Parathyroid adenoma (tissue), 2 donors: ENCODE results near the gene SPPL2C.

Experiments
- H2AFZ ChIP-seq: fragments of 300-600 bp; sonication (generic); one replicate; pipeline ENCODE4 v1.7.0; 2017; ENCODE audit warnings: antibody characterized with exemption, mild to moderate bottlenecking
- H3K27ac ChIP-seq: fragments of 300-600 bp; sonication (generic); one replicate; pipeline ENCODE4 v1.7.0; 2017
- H3K27me3 ChIP-seq: fragments of 300-600 bp; sonication (generic); one replicate; pipeline ENCODE4 v1.7.0; 2017; ENCODE audit warnings: low read length; ENCODE audit not compliant: control insufficient read depth, insufficient read depth
- H3K36me3 ChIP-seq: fragments of 300-600 bp; sonication (generic); one replicate; pipeline ENCODE4 v1.7.0; 2017; ENCODE audit warnings: low read length; ENCODE audit not compliant: control insufficient read depth, insufficient read depth
- H3K4me1 ChIP-seq: fragments of 300-600 bp; sonication (generic); one replicate; pipeline ENCODE4 v1.7.0; 2017; ENCODE audit warnings: control low read depth
- H3K4me2 ChIP-seq: fragments of 300-600 bp; sonication (generic); one replicate; pipeline ENCODE4 v1.7.0; 2017; ENCODE audit warnings: low read length
- H3K4me3 ChIP-seq: fragments of 300-600 bp; sonication (generic); one replicate; pipeline ENCODE4 v1.7.0; 2017; ENCODE audit warnings: low read depth, low read length
- H3K79me2 ChIP-seq: fragments of 300-600 bp; sonication (generic); one replicate; pipeline ENCODE4 v1.7.0; 2017; ENCODE audit warnings: control low read depth
- H3K9ac ChIP-seq: fragments of 300-600 bp; sonication (generic); one replicate; pipeline ENCODE4 v1.7.0; 2017; ENCODE audit warnings: mild to moderate bottlenecking
- H3K9me3 ChIP-seq: fragments of 300-600 bp; sonication (generic); one replicate; pipeline ENCODE4 v1.7.0; 2017; ENCODE audit warnings: low read length; ENCODE audit not compliant: control insufficient read depth
- TF ChIP-seq, protein P1 (sequence below): fragments of 300-600 bp; sonication (generic); IDR thresholded peaks from one replicate; pipeline ENCODE4 v1.7.0; 2017; ENCODE audit warnings: antibody characterized with exemption, mild to moderate bottlenecking
- donor health status: primary hyperparathyroidism.

The SPPL2C gene

DNA sequence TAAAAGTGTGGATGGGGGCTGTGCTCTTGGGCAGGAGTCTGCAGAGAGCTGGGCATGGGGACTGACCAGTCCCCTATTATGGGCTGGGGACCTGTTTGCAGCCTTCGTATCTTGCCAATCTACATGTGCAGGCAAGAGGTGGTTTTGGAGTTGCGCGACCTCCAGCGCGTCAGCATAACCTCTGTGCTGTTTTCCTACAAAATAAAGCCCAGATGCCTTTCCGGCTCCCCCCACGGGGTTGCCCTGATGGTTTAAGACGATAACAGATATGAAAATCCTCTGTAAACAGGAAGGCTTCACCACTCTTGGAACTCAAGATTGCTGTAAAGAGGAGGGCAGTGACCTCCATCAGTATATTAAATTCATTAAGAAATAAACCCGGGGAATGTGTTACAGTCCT, 16.5 kb upstream of the SPPL2C start:
- Histone ChIP-seq H3K9ac (no peak overlapping the region), H3K27ac (no peak overlapping the region), H3K27me3 (no peaks in the 10 kb centered on the region), H3K4me2 (no peak overlapping the region), H3K9me3 (no peaks in the 10 kb centered on the region), H3K79me2 (no peaks in the 10 kb centered on the region), H3K4me3 (no peak overlapping the region), H3K36me3 (no peaks in the 10 kb centered on the region), H2AFZ (peak overlapping the region; percentile 60), H3K4me1 (peaks cover 9% of the 10 kb centered on the region)
- TF ChIP-seq, protein P1, sequence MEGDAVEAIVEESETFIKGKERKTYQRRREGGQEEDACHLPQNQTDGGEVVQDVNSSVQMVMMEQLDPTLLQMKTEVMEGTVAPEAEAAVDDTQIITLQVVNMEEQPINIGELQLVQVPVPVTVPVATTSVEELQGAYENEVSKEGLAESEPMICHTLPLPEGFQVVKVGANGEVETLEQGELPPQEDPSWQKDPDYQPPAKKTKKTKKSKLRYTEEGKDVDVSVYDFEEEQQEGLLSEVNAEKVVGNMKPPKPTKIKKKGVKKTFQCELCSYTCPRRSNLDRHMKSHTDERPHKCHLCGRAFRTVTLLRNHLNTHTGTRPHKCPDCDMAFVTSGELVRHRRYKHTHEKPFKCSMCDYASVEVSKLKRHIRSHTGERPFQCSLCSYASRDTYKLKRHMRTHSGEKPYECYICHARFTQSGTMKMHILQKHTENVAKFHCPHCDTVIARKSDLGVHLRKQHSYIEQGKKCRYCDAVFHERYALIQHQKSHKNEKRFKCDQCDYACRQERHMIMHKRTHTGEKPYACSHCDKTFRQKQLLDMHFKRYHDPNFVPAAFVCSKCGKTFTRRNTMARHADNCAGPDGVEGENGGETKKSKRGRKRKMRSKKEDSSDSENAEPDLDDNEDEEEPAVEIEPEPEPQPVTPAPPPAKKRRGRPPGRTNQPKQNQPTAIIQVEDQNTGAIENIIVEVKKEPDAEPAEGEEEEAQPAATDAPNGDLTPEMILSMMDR, result no peak

DNA sequence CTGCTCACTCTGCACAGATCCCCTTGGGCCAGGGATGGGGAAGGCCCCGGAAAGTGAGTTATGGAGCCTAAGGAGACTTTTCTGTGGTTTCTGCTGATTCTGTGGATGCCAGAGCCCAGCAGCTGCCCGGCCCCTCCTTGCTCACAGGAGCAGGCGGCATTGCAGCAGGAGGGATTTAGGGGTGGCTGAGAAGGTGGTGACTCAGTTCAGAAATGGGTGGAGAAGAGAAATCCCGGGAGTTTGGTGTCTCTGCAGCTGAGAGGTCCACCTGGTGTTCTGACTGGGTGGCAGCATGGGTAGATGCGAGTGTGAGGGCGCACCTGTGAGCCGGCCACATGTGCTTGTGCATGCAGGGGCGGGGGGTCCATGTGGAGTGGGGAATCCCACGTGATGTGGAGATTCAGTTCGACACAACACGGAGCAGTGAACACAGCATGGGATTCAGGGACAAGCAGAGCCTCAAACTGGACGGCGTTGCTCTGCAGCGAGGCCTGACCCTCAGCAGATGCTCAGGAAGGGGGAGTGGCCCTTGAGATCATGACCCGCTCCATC, 16.0 kb upstream of the SPPL2C start:
- Histone ChIP-seq H3K4me2 (no peak overlapping the region), H3K4me3 (no peak overlapping the region), H3K27me3 (no peaks in the 10 kb centered on the region), H2AFZ (peak overlapping the region; percentile 60), H3K9me3 (no peaks in the 10 kb centered on the region), H3K4me1 (peaks cover 9% of the 10 kb centered on the region), H3K36me3 (no peaks in the 10 kb centered on the region), H3K27ac (no peak overlapping the region), H3K9ac (no peak overlapping the region), H3K79me2 (no peaks in the 10 kb centered on the region)
- TF ChIP-seq, protein P1, result no peak

DNA sequence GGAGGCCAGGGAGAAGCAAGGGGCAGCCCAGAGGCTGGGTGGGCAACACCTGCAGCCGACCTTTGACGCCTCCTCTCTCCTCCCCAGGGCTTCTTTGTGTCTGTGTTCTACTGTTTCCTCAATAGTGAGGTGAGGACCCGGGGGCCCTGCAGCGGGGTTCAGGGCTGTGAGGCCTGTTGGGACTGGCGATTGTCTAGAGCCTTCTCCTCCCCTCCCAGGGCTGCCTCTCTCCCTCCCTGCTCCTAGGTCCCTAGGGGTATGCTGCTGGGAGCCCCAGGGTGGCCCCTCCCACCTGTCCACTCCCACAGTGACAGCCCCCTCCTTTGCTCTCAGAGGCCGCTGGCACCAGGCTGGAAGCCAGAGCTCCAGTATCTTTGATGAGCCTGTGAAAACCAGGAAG, 10.8 kb upstream of the SPPL2C start:
- Histone ChIP-seq H3K4me1 (no peaks in the 10 kb centered on the region), H3K27me3 (no peaks in the 10 kb centered on the region), H3K79me2 (no peaks in the 10 kb centered on the region), H3K4me3 (no peak overlapping the region), H3K4me2 (no peak overlapping the region), H3K9me3 (no peaks in the 10 kb centered on the region), H2AFZ (no peak overlapping the region), H3K27ac (no peak overlapping the region), H3K9ac (no peak overlapping the region), H3K36me3 (no peaks in the 10 kb centered on the region)
- TF ChIP-seq, protein P1, result no peak

GRCh38 chr17:45834471-45835396, 9.9 kb upstream of the SPPL2C start:
- no peak overlapping the region for H3K9ac ChIP-seq
- H3K4me1 ChIP-seq, result no peaks in the 10 kb centered on the region
- H3K79me2 ChIP-seq, result no peaks in the 10 kb centered on the region
- H3K9me3 ChIP-seq, result no peaks in the 10 kb centered on the region
- no peak overlapping the region for H3K4me2 ChIP-seq
- no peak overlapping the region for H3K4me3 ChIP-seq
- H3K27me3 ChIP-seq, result no peaks in the 10 kb centered on the region
- TF ChIP-seq, protein P1, result no peak
- H3K36me3 ChIP-seq, result no peaks in the 10 kb centered on the region
- H2AFZ ChIP-seq, result no peak overlapping the region
- H3K27ac ChIP-seq, result no peak overlapping the region
